SK-N-SH (cell line): ENCODE measurements around the gene POLR1A. TPM values are rescaled to one million over a fixed set of nuclear protein-coding genes. Genes with fewer than 3 reads are reported as not detected.

Source experiments
- CTCF ChIA-PET: fragments of 300-600, 350-600 bp; formaldehyde crosslinking; extraction: SDS; loops from one replicate; lab custom pipeline; 2021; lab: Yijun Ruan, JAX
- POLR2A ChIA-PET: fragments of 350-600 bp; sonication (Branson Sonifier 250); formaldehyde crosslinking; extraction: SDS; loops from one replicate; lab custom pipeline; 2020; ENCODE audit warnings: antibody characterized with exemption, inconsistent platforms; lab: Yijun Ruan, JAX
- DNase-seq: peaks from one replicate; pipeline ENCODE4 v3.0.0; 2012
- H2AFZ ChIP-seq: fragments of 200-600 bp; sonication (generic); 2 replicates; pipeline ENCODE4 v1.8.1; 2016; ENCODE audit warnings: antibody characterized with exemption, mild to moderate bottlenecking, low read depth
- H3F3A ChIP-seq: fragments of 200-600 bp; sonication (generic); replicated peaks from 2 replicates; pipeline ENCODE3; 2016; ENCODE audit warnings: antibody characterized with exemption, mild to moderate bottlenecking; ENCODE audit not compliant: insufficient read depth
- H3K27ac ChIP-seq, 2 experiments: fragments of 200-500 bp in 1 of 2; fragments of 200-600 bp in 1 of 2; sonication (Bioruptor generic) in 1 of 2; sonication (generic), shearing (Covaris generic) in 1 of 2; 2 replicates each; pipeline versions ENCODE4 v1.5.1 to v1.6.1; 2014 to 2016; ENCODE audit warnings: low read depth in 2 of 2, inconsistent platforms in 1 of 2, low read length in 1 of 2, mild to moderate bottlenecking in 1 of 2, mixed read lengths in 1 of 2
- H3K27me3 ChIP-seq: fragments of 200-600 bp; sonication (generic), shearing (Covaris generic); 2 replicates; pipeline ENCODE4 v1.6.1; 2016; ENCODE audit warnings: mixed run types; ENCODE audit not compliant: insufficient read depth
- H3K36me3 ChIP-seq, 2 experiments: fragments of 200-500 bp in 1 of 2; fragments of 200-600 bp in 1 of 2; sonication (Bioruptor generic) in 1 of 2; sonication (generic) in 1 of 2; replicated peaks in 1 of 2; 2 replicates each; pipeline versions ENCODE3 to v1.5.1; 2014 to 2016; ENCODE audit warnings: low read length in 1 of 2, mild to moderate bottlenecking in 1 of 2; ENCODE audit not compliant: insufficient read depth in 2 of 2, control insufficient read depth in 1 of 2
- H3K4me1 ChIP-seq, 2 experiments: fragments of 200-500 bp in 1 of 2; fragments of 200-600 bp in 1 of 2; sonication (Bioruptor generic) in 1 of 2; sonication (generic), shearing (Covaris generic) in 1 of 2; 2 replicates each; pipeline versions ENCODE4 v1.5.1 to v1.6.1; 2014 to 2016; ENCODE audit warnings: low read depth in 1 of 2, low read length in 1 of 2, mixed run types in 1 of 2; ENCODE audit not compliant: insufficient read depth in 2 of 2, control insufficient read depth in 1 of 2
- H3K4me2 ChIP-seq: fragments of 200-600 bp; sonication (generic), shearing (Covaris generic); 2 replicates; pipeline ENCODE4 v1.6.1; 2017; ENCODE audit warnings: mixed run types
- H3K4me3 ChIP-seq, 2 experiments: fragments of 200-500 bp in 1 of 2; fragments of 200-600 bp in 1 of 2; sonication (Bioruptor generic) in 1 of 2; sonication (generic), shearing (Covaris generic) in 1 of 2; 2 replicates each; pipeline versions ENCODE4 v1.5.1 to v1.8.1; 2014 to 2016; ENCODE audit warnings: low read depth in 2 of 2, inconsistent platforms in 1 of 2, low read length in 1 of 2, mild to moderate bottlenecking in 1 of 2, mixed read lengths in 1 of 2, moderate library complexity in 1 of 2
- H3K79me2 ChIP-seq: fragments of 200-600 bp; sonication (generic); 2 replicates; pipeline ENCODE4 v1.8.1; 2017; ENCODE audit warnings: mild to moderate bottlenecking; ENCODE audit not compliant: insufficient read depth
- H3K9ac ChIP-seq: fragments of 200-600 bp; sonication (generic); 2 replicates; pipeline ENCODE4 v1.6.1; 2017; ENCODE audit warnings: mixed run types
- H3K9me2 ChIP-seq: fragments of 200-600 bp; sonication (generic); 2 replicates; pipeline ENCODE4 v1.6.1; 2017; ENCODE audit warnings: mixed run types
- H3K9me3 ChIP-seq: fragments of 200-600 bp; sonication (generic); 2 replicates; pipeline ENCODE4 v1.6.1; 2017; ENCODE audit warnings: mixed run types, mild to moderate bottlenecking, moderate library complexity
- H4K20me1 ChIP-seq: fragments of 200-600 bp; sonication (generic); 2 replicates; pipeline ENCODE4 v1.6.1; 2017; ENCODE audit warnings: mild to moderate bottlenecking, mixed run types; ENCODE audit not compliant: insufficient read depth
- ELF1 ChIP-seq: IDR thresholded peaks from 2 replicates; pipeline ENCODE4 v1.4.0; 2012
- GABPA ChIP-seq: IDR thresholded peaks from 2 replicates; pipeline ENCODE4 v1.4.0; 2012; ENCODE audit warnings: low read depth, mild to moderate bottlenecking
- NFIC ChIP-seq: IDR thresholded peaks from 2 replicates; pipeline ENCODE4 v1.4.0; 2012; ENCODE audit warnings: borderline replicate concordance
- NRF1 ChIP-seq: IDR thresholded peaks from 2 replicates; pipeline ENCODE4 v1.6.1; 2012; ENCODE audit warnings: low read depth, mild to moderate bottlenecking, low read length
- RAD21 ChIP-seq: IDR thresholded peaks from 2 replicates; pipeline ENCODE4 v1.6.1; 2012; ENCODE audit warnings: mild to moderate bottlenecking, low read length
- REST ChIP-seq: IDR thresholded peaks from 2 replicates; pipeline ENCODE4 v1.6.1; 2012; ENCODE audit warnings: mild to moderate bottlenecking, low read depth, low read length, moderate library complexity
- SIN3A ChIP-seq: IDR thresholded peaks from 2 replicates; pipeline ENCODE4 v1.6.1; 2012; ENCODE audit warnings: low read depth, mild to moderate bottlenecking, low read length, moderate library complexity, borderline replicate concordance
- TCF12 ChIP-seq: IDR thresholded peaks from 2 replicates; pipeline ENCODE4 v1.4.0; 2012
- TEAD4 ChIP-seq: IDR thresholded peaks from 2 replicates; pipeline ENCODE4 v1.4.0; 2012; ENCODE audit warnings: mild to moderate bottlenecking, borderline replicate concordance; ENCODE audit not compliant: insufficient read depth
- WGBS: methylation state at CpG from one replicate; pipeline ENCODE4 v1.1.6; 2017; ENCODE audit warnings: low lambda C conversion rate; 5-methylcytosine and 5-hydroxymethylcytosine counted together
- polyA plus RNA-seq, 3 experiments: library from polyadenylated mRNA; depleted of rRNA; stranded (reverse); fragments of >200 nt; gene quantifications; 2 replicates each; pipeline ENCODE4 v1.2.3, GENCODE V29; 2012
- TF ChIP-seq, protein P1 (sequence below): IDR thresholded peaks from 2 replicates; pipeline ENCODE4 v1.4.0; 2012; ENCODE audit warnings: low read depth

POLR1A gene
- polyA plus RNA-seq, 1 of the 3 experiments (the other 2 are of a cell fraction): 6.1 TPM

DNA sequence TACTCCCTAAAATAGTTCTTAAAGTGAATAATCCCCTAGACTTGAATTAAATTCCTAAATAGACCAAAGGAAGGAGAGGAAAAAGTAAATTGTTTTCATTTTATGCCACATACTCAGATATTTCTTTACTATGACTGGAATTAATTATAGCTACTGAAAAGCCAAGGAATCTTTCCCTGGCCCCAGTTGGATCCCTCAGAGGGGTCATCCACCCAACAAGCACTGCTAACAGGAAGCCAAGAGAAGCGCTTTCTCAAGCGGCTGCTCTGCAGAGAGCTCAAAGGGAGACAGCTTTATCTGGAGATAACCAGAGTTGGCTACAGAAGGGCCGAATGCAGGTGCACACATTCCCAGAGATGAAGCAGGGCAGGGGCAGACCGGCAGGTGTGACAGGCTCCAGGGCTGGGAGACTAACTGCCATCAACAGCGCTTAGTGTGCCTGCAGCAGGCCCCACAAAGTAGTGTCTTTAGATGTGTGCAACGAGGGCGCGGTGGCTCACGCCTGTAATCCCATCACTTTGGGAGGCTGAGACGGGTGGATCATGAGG is 51.1 kb downstream of the POLR1A start:
- H3K27ac ChIP-seq: peak overlapping the region in 1 of 2 experiments; percentile 56; a peak in 1 of 4 replicates
- H3K27me3 ChIP-seq: no peaks in the 10 kb centered on the region
- H3K9ac ChIP-seq: no peak overlapping the region
- H3F3A ChIP-seq: peaks cover 11% of the 10 kb centered on the region
- peaks cover 0 to under 1% of the 10 kb centered on the region in 2 experiments; a peak in 1 of 4 replicates for H3K4me1 ChIP-seq
- no peaks in the 10 kb centered on the region for H4K20me1 ChIP-seq
- peaks cover 38 to 56% of the 10 kb centered on the region in 2 experiments for H3K36me3 ChIP-seq
- TF ChIP-seq SIN3A (no peak), TCF12 (0 out of 2 replicates have a peak, but pooled peaks have one; percentile 15)
- 93% methylated on average over 10 of the region's 10 CpGs for WGBS
- H3K4me3 ChIP-seq: no peak overlapping the region
- H2AFZ ChIP-seq: no peak overlapping the region
- no peak for DNase-seq
- ChIA-PET POLR2A (no interaction called here), CTCF (no interaction called here)
- no peak overlapping the region for H3K4me2 ChIP-seq
- no peaks in the 10 kb centered on the region; the same call in 1 of the 2 replicates for H3K79me2 ChIP-seq
- H3K9me3 ChIP-seq: no peaks in the 10 kb centered on the region
- no peaks in the 10 kb centered on the region for H3K9me2 ChIP-seq

- Histone ChIP-seq H3K9ac (no peak overlapping the region), H3F3A (peaks cover 11% of the 10 kb centered on the region), H3K9me2 (no peaks in the 10 kb centered on the region), H3K36me3 (peaks cover 50 to 52% of the 10 kb centered on the region in 2 experiments), H3K27me3 (no peaks in the 10 kb centered on the region), H3K4me3 (no peak overlapping the region), H2AFZ (no peak overlapping the region), H4K20me1 (no peaks in the 10 kb centered on the region), H3K27ac (no peak overlapping the region), H3K4me2 (no peak overlapping the region), H3K9me3 (no peaks in the 10 kb centered on the region), H3K4me1 (peaks cover 0 to 14% of the 10 kb centered on the region in 2 experiments; a peak in 1 of 4 replicates), H3K79me2 (no peaks in the 10 kb centered on the region; the same call in 1 of the 2 replicates)
- POLR2A ChIA-PET: no interaction called here
- WGBS: 97% methylated on average over 4 of the region's 4 CpGs
- TF ChIP-seq NFIC (no peak), REST (no peak), ELF1 (no peak), NRF1 (no peak), TEAD4 (no peak)
- CTCF ChIA-PET: interaction anchor here (1.0 kb wide), 2 partner anchors 8 to 239 kb away, joined by 4 read pairs; no protein-coding TSS in a partner anchor
- DNase-seq: no peak
Observed at GRCh38 chr2:86053166-86053565, 52.5 kb downstream of the POLR1A start.

DNA sequence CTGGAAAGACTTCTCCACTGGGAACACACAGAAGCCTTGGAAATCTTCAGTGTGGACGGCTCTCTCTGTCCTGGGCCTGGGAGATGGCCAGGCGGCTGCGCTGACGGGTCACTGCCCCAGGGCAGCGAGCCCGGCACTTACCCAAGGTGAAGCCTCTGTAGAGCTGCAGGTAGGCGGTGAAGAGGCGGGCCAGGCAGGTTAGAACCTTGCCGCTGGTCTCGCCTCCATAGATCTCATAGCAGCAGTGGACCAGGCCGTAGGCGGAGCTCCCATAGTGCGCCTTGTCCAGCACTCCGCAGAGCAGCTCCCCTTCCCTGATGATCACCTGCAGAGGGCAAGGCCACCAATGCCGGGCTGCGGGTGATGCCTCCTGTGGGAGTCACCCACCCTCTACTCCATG is 53.0 kb downstream of the POLR1A start:
- Histone ChIP-seq H3K9me3 (no peaks in the 10 kb centered on the region), H3F3A (peaks cover 11% of the 10 kb centered on the region), H3K9me2 (no peaks in the 10 kb centered on the region), H3K79me2 (no peaks in the 10 kb centered on the region; the same call in 1 of the 2 replicates), H3K4me1 (peaks cover 0 to 14% of the 10 kb centered on the region in 2 experiments; a peak in 1 of 4 replicates), H3K9ac (no peak overlapping the region), H3K36me3 (peaks cover 52 to 54% of the 10 kb centered on the region in 2 experiments), H3K27me3 (no peaks in the 10 kb centered on the region), H2AFZ (no peak overlapping the region), H4K20me1 (no peaks in the 10 kb centered on the region), H3K4me2 (no peak overlapping the region), H3K4me3 (no peak overlapping the region), H3K27ac (no peak overlapping the region)
- no peak for TF ChIP-seq RAD21
- no peak for TF ChIP-seq TCF12
- TF ChIP-seq NRF1: no peak
- no peak for TF ChIP-seq GABPA
- TF ChIP-seq, protein P1, sequence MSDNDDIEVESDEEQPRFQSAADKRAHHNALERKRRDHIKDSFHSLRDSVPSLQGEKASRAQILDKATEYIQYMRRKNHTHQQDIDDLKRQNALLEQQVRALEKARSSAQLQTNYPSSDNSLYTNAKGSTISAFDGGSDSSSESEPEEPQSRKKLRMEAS: no peak
- 100% methylated on average over 10 of the region's 16 CpGs for WGBS
- CTCF ChIA-PET: interaction anchor here (0.7 to 1.4 kb wide), 2 partner anchors 15 to 26 kb away, joined by 3 read pairs; no protein-coding TSS in a partner anchor
- POLR2A ChIA-PET: no interaction called here
- DNase-seq: no peak
